GM19324 (cell line): Measurements from ENCODE around the gene KCTD13.
A peak's percentile ranks its signal among the peaks of the same experiment; 100 is the strongest.
"Not testable (repeated sequence)": the region's sequence is repeated elsewhere in the genome, so short reads cannot be mapped to it uniquely, and the experiment has no call there.

Experiments used
- ATAC-seq: cut with Tn5 transposase; IDR thresholded peaks from one replicate; pipeline ENCODE4 v1.9.1; 2021; ENCODE audit warnings: mild to moderate bottlenecking, moderate library complexity; ENCODE audit not compliant: unreplicated experiment, low FRiP score

KCTD13 gene, protein sequence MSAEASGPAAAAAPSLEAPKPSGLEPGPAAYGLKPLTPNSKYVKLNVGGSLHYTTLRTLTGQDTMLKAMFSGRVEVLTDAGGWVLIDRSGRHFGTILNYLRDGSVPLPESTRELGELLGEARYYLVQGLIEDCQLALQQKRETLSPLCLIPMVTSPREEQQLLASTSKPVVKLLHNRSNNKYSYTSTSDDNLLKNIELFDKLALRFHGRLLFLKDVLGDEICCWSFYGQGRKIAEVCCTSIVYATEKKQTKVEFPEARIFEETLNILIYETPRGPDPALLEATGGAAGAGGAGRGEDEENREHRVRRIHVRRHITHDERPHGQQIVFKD

GRCh38 chr16:29925781-29926710 is at the start of gene KCTD13:
Gene KCTD13, minus strand, starts transcription at chr16:29926226. Its CDS starts 193 bp downstream, at chr16:29926033.
- peak; percentile 88 for ATAC-seq

GRCh38 chr16:29975134-29975538 is 49.1 kb upstream of the KCTD13 start:
- no peak for ATAC-seq

DNA sequence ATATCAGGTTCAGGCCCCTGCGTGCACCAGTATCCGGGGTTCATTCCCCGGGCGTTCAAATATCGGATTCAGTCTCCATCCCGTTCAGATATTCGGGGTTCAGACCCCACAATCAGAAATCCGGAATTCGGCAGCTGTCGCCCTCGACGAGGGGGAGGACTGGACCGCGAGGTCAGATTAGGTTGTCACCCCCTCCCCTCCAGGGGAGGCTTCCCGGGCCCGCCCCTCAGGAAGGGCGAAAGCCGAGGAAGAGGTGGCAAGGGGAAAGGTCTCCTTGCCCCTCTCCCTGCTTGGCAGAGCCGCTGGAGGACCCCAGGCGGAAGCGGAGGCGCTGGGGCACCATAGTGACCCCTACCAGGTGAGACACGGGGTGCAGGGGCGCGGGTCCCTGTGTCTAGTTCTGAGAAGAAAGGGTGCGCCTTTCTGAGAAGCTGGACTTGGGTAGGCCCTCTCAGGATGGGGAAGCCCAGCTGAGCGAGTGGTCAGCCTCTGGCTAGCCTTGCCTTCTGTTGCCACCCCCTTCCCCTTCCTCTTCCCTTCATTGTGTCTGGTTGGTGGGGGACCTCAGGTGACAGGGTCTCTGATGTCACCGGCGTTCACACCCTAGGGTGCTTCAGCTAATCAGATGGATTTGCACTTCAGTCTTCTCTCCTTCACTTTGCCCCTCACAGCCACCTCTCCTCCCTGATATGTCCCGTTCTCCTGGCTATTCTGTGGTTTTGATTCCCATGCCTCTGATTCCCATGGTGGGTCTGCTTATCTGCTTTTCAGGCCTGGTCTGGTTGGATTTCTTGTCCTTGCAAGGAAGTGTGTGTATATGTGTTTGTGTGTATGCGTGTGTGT is 48.5 kb upstream of the KCTD13 start:
- no peak for ATAC-seq

- ATAC-seq: peak; percentile 97
Observed at GRCh38 chr16:29973384-29974246, 47.6 kb upstream of the KCTD13 start, which contains the start of gene TAOK2. Gene TAOK2, plus strand, starts transcription at chr16:29973868. Its CDS starts 3,905 bp downstream, at chr16:29977773.

- no peak for ATAC-seq
Observed at GRCh38 chr16:29972992-29973383, 47.0 kb upstream of the KCTD13 start.

DNA sequence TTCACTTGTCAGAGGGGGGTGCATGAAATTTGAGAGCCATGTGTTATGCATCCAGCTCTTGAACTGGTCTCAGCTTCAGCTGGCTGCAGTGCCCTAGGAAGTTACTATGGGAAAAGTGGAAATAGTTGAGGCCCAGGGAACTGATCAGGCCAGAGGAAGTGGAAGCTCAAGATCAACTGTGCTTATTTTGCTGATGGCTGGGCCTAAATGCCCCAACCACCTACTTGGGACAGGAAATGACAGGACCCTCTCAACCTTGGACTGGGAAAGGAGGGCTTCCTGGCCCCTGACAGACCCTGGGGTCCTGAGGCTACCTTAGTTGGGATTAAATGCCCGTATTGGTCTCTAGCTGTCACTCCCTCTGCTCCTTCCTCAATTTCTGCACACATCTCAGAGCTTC is 46.5 kb upstream of the KCTD13 start:
- ATAC-seq: no peak

DNA sequence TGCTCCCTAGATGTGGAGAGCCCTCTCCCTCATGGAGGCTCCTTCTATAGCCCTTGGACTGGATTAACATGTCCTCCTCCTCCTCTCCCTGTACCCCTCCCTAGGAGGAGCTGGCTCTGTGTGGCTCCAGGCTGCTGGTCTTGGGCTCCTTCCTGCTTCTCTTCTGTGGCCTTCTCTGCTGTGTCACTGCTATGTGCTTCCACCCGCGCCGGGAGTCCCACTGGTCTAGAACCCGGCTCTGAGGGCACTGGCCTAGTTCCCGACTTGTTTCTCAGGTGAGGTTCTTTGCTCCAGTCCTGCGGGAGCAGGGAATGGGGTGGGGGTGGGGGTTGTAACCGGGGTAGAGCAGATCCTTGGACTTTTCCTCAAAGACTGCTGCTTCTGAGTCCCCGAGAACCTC is 45.3 kb upstream of the KCTD13 start:
- no peak for ATAC-seq

- no peak for ATAC-seq
Observed at GRCh38 chr16:29968205-29968604, 42.2 kb upstream of the KCTD13 start.

DNA sequence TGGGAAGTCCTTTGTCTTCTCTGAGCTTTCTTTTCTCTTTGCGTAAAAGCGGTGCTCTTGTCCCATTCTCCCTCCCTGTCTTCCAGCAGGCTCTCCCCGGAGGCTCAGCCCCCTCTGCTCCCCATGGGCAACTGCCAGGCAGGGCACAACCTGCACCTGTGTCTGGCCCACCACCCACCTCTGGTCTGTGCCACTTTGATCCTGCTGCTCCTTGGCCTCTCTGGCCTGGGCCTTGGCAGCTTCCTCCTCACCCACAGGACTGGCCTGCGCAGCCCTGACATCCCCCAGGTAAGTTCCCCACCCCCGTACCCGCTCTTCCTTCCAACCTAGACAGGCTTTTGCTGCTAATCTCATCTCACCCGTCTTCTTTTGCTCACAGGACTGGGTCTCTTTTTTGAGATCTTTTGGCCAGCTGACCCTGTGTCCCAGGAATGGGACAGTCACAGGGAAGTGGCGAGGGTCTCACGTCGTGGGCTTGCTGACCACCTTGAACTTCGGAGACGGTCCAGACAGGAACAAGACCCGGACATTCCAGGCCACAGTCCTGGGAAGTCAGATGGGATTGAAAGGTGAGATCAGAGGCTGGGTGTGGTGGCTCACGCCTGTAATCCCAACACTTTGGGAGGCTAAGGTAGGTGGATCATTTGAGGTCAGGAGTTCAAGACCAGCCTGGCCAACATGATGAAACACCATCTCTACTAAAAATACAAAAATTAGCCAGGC is 37.2 kb upstream of the KCTD13 start:
- ATAC-seq: no peak

- ATAC-seq: no peak
Observed at GRCh38 chr16:29962344-29962994, 36.4 kb upstream of the KCTD13 start.

GRCh38 chr16:29961479-29962343 is 35.7 kb upstream of the KCTD13 start, which contains the start of gene TMEM219:
Gene TMEM219, plus strand, starts transcription at chr16:29962079. Its CDS starts 1,065 bp downstream, at chr16:29963144.
- peak; percentile 96 for ATAC-seq

- ATAC-seq: no peak
Observed at GRCh38 chr16:29961127-29961478, 35.1 kb upstream of the KCTD13 start.

GRCh38 chr16:29959821-29960220 is 33.8 kb upstream of the KCTD13 start:
- not testable (repeated sequence) for ATAC-seq

DNA sequence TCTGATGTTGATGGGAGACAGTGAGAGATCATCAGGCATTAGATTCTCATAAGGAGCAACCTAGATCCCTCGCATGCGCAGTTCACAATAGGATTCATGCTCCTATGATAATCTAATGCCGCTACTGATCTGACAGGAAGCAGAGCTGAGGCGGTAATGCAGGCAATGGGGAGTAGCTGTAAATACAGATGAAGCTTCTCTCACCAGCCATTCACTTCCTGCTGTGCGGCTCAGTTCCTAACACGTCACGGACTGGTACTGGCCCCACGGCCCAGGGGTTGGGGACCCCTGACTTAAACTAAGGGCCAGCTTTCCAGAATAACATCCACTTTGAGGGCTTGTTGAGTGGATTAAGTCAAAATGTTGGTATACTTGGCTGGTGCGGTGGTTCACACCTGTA is 33.3 kb upstream of the KCTD13 start:
- no peak for ATAC-seq

GRCh38 chr16:29958756-29959155 is 32.7 kb upstream of the KCTD13 start:
- no peak for ATAC-seq

DNA sequence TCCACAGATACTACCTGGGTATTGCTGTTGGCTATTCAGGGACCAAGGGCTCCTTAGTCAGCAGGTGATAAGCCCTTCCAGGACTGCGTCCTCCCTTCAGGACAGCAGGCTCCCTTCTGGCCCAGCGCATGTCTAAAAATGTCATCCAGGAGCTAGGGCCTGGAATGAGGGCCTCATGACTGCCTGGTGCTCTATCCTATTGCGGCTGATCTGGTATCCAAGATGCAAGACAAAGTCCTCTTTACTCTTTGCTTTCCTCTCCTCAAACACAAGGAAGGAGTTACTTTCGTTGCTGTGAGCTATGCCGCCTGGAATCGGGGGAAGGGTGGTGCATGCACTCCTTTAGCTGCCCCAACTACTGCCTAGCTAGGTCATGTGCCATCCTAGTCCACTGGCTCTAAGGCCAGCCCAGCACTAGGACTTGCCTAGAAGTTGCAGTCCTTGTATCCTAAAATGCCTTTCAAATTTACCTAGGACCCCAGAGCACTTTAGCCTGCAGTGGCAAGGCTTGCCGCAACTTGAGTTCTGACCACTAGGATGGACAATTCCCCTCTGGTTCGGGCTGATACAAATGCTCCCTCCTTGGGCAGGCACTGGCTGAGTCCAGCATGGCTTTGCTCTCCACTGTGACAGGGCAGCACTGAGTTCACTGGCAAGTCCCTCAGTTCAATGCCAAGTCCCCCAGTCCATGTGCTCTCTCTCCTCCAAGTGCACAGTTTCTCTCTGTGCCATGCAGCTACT is 25.8 kb upstream of the KCTD13 start:
- no peak for ATAC-seq
